ENCODE data around the gene RGS7BP. TPM values are rescaled to one million over a fixed set of nuclear protein-coding genes. Genes with fewer than 3 reads are reported as not detected.

RGS7BP gene
- total RNA-seq, 3 donors from 2014 or later, result under 0.01 to 1.4 (median 0.29) TPM

DNA sequence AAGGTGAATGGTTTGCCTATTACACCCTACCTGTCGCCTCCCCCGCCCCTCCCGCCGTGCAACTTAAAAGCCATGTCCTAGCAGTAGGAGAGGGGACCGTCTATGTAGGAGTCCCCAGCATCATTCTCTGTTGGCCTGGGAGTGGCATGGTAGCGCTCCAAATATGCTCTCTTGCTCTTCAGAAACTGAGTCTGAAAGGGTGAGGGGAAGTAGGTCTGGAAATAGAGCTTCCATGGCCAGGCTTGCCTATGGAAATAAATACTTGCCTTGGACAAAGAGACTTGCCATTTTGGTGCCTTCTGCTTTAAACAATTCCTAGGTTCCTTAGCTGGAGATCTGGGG is 1.4 kb downstream of the RGS7BP start:
- Histone ChIP-seq H3K9me3 (no peaks in the 10 kb centered on the region), H3K4me3 (peak overlapping the region; percentile 46 to 66 (median 51)), H3K4me1 (no peaks in the 10 kb centered on the region), H3K27me3 (peaks cover 0 to 9% of the 10 kb centered on the region in 2 donors), H3K27ac (no peak overlapping the region), H3K36me3 (no peaks in the 10 kb centered on the region)
- TF ChIP-seq POLR2AphosphoS5 (IDR thresholded peaks at IDR 0.05) (no peak), POLR2A (IDR thresholded peaks at IDR 0.05) (no peak)
- TF ChIP-seq, protein P1, sequence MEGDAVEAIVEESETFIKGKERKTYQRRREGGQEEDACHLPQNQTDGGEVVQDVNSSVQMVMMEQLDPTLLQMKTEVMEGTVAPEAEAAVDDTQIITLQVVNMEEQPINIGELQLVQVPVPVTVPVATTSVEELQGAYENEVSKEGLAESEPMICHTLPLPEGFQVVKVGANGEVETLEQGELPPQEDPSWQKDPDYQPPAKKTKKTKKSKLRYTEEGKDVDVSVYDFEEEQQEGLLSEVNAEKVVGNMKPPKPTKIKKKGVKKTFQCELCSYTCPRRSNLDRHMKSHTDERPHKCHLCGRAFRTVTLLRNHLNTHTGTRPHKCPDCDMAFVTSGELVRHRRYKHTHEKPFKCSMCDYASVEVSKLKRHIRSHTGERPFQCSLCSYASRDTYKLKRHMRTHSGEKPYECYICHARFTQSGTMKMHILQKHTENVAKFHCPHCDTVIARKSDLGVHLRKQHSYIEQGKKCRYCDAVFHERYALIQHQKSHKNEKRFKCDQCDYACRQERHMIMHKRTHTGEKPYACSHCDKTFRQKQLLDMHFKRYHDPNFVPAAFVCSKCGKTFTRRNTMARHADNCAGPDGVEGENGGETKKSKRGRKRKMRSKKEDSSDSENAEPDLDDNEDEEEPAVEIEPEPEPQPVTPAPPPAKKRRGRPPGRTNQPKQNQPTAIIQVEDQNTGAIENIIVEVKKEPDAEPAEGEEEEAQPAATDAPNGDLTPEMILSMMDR (IDR thresholded peaks at IDR 0.05), result no peak
- DNase-seq (ENCODE audit: low spot score in 2 of 2), result no peak
- intact Hi-C loops (cut with DNase I; ENCODE audit: low total_unique reads), result no loop called here

DNA sequence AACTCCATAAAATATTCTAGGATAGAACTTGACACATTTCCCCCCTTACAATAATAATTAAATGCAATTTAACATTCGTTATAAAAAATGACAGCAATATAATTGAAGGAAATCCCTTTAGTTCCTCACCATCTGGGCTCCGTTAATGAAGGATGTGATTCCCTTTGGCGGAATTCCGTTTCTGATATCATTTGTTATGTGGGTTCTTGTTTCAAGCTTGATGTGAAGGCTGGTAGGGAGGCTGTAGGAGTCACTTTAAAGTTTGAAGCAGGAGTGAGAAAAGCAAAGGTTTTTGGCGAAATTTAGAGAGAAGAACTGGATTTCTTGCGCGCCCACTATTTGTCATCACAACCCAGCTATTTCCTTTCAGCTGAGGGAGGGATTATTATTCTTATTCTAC is 4.0 kb downstream of the RGS7BP start:
- intact Hi-C loops (cut with DNase I; ENCODE audit: low total_unique reads), result no loop called here
- H3K9me3 ChIP-seq, result no peaks in the 10 kb centered on the region
- H3K4me3 ChIP-seq, result no peak overlapping the region

GRCh38 chr5:64513492-64513891 is 7.7 kb downstream of the RGS7BP start:
- no peak for DNase-seq (ENCODE audit: low spot score in 2 of 2)
- H3K9me3 ChIP-seq, result no peaks in the 10 kb centered on the region
- no peak for TF ChIP-seq POLR2A (IDR thresholded peaks at IDR 0.05)
- TF ChIP-seq POLR2AphosphoS5 (IDR thresholded peaks at IDR 0.05), result no peak
- TF ChIP-seq, protein P1 (IDR thresholded peaks at IDR 0.05), result no peak
- H3K4me3 ChIP-seq, result no peak overlapping the region
- no peaks in the 10 kb centered on the region for H3K4me1 ChIP-seq
- intact Hi-C loops (cut with DNase I; ENCODE audit: low total_unique reads), result no loop called here
- H3K27me3 ChIP-seq, result no peaks in the 10 kb centered on the region
- no peak overlapping the region for H3K27ac ChIP-seq
- no peaks in the 10 kb centered on the region for H3K36me3 ChIP-seq

More for the DNA sequence above, 4.0 kb downstream of the RGS7BP start:
- Histone ChIP-seq H3K27me3 (no peaks in the 10 kb centered on the region), H3K4me1 (no peaks in the 10 kb centered on the region), H3K36me3 (no peaks in the 10 kb centered on the region), H3K27ac (no peak overlapping the region)
- TF ChIP-seq, protein P1 (IDR thresholded peaks at IDR 0.05), result no peak
- TF ChIP-seq POLR2AphosphoS5 (IDR thresholded peaks at IDR 0.05) (no peak), POLR2A (IDR thresholded peaks at IDR 0.05) (no peak)
- DNase-seq (ENCODE audit: low spot score in 2 of 2), result no peak

DNA sequence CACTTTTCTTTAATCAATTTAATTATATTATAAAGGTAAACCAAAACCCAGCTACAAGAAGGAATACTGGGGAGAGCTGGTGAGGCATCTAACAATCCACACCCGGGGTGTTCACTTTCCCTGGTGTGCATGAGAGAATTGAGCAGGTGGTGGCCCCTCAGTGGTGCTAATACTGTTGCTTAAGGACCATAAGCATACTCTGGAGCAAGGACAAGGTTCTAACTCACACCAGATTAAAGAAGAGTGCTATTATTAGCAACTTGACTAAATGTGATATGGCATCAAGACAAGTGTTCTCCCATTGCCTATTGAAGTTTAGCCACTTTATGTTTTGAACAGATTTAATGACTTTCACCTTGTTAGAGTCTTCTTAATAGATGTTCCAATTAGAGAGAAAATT is 8.8 kb downstream of the RGS7BP start:
- Histone ChIP-seq H3K9me3 (no peaks in the 10 kb centered on the region), H3K4me1 (no peaks in the 10 kb centered on the region), H3K27ac (no peak overlapping the region), H3K27me3 (no peaks in the 10 kb centered on the region), H3K4me3 (no peak overlapping the region), H3K36me3 (no peaks in the 10 kb centered on the region)
- TF ChIP-seq POLR2A (IDR thresholded peaks at IDR 0.05), result no peak
- TF ChIP-seq, protein P1 (IDR thresholded peaks at IDR 0.05), result no peak
- DNase-seq (ENCODE audit: low spot score in 2 of 2), result no peak
- intact Hi-C loops (cut with DNase I; ENCODE audit: low total_unique reads), result no loop called here

- H3K36me3 ChIP-seq, result no peaks in the 10 kb centered on the region
- no peak overlapping the region for H3K27ac ChIP-seq
- intact Hi-C loops (cut with DNase I; ENCODE audit: low total_unique reads), result no loop called here
Measured at GRCh38 chr5:64516216-64516615, 10.4 kb downstream of the RGS7BP start.

More at GRCh38 chr5:64516216-64516615, 10.4 kb downstream of the RGS7BP start:
- Histone ChIP-seq H3K4me3 (no peak overlapping the region), H3K9me3 (no peaks in the 10 kb centered on the region), H3K4me1 (no peaks in the 10 kb centered on the region), H3K27me3 (no peaks in the 10 kb centered on the region)
- no peak for DNase-seq (ENCODE audit: low spot score in 2 of 2)
- TF ChIP-seq POLR2A (IDR thresholded peaks at IDR 0.05), result no peak
- no peak for TF ChIP-seq POLR2AphosphoS5 (IDR thresholded peaks at IDR 0.05)
- TF ChIP-seq, protein P1 (IDR thresholded peaks at IDR 0.05), result no peak
